Effector memory CD8-positive, alpha-beta T cell (primary cell): ENCODE data around the gene RAPGEF1.
A peak's percentile ranks its signal among the peaks of the same experiment; 100 is the strongest.
"Not testable (repeated sequence)": the region's sequence is repeated elsewhere in the genome, so short reads cannot be mapped to it uniquely, and the experiment has no call there.

Experiments used
- ATAC-seq: fragments of 150-1000 bp; cut with Tn5 transposase; replicated peaks from 2 replicates; pipeline ENCODE4 v1.10.0; 2021; ENCODE audit warnings: mild to moderate bottlenecking, moderate library complexity
- DNase-seq, 3 experiments: peaks; one replicate each; pipeline ENCODE4 v3.0.0; 2021
- H3K27ac Mint-ChIP-seq, 2 donors: one replicate each; pipeline ENCODE4 v1.8.0; 2022; ENCODE audit warnings: mild to moderate bottlenecking in 2 of 2, mixed read lengths in 2 of 2, moderate library complexity in 2 of 2
- H3K27me3 Mint-ChIP-seq, 2 donors: one replicate each; pipeline ENCODE4 v1.8.0; 2022; ENCODE audit warnings: mixed read lengths in 2 of 2
- H3K36me3 Mint-ChIP-seq: one replicate; pipeline ENCODE4 v1.8.0; 2022; ENCODE audit warnings: mild to moderate bottlenecking, moderate library complexity, mixed read lengths; ENCODE audit not compliant: insufficient read depth
- H3K4me1 Mint-ChIP-seq, 2 donors: one replicate each; pipeline ENCODE4 v1.8.0; 2022; ENCODE audit warnings: low read depth in 2 of 2, mixed read lengths in 2 of 2
- H3K4me3 Mint-ChIP-seq, 2 donors: one replicate each; pipeline ENCODE4 v1.8.0; 2022; ENCODE audit warnings: mild to moderate bottlenecking in 2 of 2, mixed read lengths in 2 of 2, moderate library complexity in 2 of 2
- H3K9me3 Mint-ChIP-seq, 2 donors: one replicate each; pipeline ENCODE4 v1.8.0; 2022; ENCODE audit warnings: mixed read lengths in 2 of 2

The RAPGEF1 gene

DNA sequence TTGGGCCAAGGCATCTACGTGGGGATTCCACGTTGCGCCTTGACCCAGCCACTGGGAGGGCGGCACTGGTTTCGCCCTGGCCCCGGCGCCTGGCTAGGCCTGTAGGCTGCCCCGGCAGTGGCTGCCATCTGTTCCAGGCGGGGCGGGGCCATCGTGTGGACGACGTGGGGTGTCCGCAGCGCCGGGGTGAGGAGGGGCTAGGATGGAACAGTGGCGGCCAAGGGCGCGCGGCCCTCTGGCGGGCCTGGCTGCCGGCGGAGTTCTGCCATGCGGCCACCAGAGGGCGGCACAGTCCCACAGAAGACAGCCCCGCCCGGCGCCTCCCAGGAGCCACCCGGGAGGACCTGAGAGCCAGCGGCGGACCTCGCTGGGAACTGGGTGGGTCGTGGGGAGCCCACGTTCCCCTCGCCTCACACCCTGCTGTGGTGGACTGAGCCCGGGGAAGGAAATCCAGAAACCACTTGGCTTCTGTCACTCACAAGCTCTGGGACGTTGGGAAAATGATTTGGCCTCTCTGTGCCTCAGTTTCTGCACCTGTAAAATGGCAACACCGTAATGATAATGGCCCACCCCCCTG lies 22.6 kb upstream of the RAPGEF1 start:
- ATAC-seq: peak; percentile 100
- Mint-ChIP-seq H3K4me3 (no peak overlapping the region), H3K27ac (no peak overlapping the region), H3K4me1 (no peaks in the 10 kb centered on the region), H3K36me3 (no peaks in the 10 kb centered on the region), H3K9me3 (no peaks in the 10 kb centered on the region), H3K27me3 (peaks cover 19 to 27% of the 10 kb centered on the region in 2 donors)
- DNase-seq: peak; percentile 74 to 78 (median 76)

DNA sequence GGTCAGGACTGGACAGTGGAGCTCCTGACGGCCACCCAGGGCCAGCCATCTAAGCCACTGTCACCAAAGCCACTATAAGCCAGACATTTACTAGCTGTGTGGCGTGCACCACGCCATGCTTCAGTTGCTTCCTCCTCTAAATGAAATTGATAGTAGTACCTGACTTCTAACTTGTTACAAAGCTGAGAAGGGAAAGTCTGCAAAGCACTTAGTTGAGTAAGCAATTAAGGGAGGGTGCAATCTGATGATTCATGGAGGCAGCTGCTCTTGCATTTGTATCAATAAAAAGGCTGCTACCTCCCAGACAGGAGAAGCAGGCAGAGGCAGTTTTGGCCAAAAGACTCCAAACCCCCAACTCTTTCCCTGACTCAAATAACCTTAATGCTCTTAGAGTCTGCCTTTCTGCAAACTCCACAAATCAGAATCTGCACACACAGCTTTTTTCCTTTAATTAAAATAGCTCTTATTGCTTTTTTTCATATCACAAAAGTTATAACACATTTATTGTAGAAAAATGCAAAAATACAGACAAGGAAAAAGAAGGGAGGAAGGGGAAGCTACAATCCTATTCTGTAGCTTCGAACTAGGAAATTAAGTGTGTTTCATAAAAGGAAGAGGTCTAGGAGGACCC lies 19.3 kb upstream of the RAPGEF1 start:
- H3K27me3 Mint-ChIP-seq: peaks cover 9 to 14% of the 10 kb centered on the region in 2 donors
- H3K27ac Mint-ChIP-seq: no peak overlapping the region
- ATAC-seq (no peak), DNase-seq (no peak)
- peaks cover 5% of the 10 kb centered on the region for H3K36me3 Mint-ChIP-seq
- no peaks in the 10 kb centered on the region for H3K9me3 Mint-ChIP-seq
- H3K4me1 Mint-ChIP-seq: peaks cover 5% of the 10 kb centered on the region in 2 donors
- no peak overlapping the region for H3K4me3 Mint-ChIP-seq

DNA sequence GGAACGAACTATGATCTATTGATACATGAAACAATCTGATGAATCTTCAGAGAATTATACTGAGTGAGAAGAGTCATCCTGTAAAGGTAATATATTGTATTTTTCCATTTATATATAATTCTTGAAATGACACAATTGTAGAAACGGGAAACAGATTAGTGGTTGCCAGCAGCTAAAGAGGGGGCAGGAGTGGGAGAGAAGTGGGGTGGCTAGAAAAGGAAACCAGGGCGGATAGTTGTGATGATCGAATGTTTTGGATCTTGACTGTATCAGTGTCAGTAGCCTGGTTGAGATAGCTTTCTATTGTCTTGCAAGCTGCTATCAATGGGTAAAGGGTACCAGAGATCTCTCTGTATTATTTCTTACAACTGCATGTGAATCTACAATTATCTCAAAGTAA lies 17.7 kb upstream of the RAPGEF1 start:
- Mint-ChIP-seq H3K9me3 (no peaks in the 10 kb centered on the region), H3K27ac (no peak overlapping the region), H3K4me3 (no peak overlapping the region), H3K27me3 (peaks cover 9 to 14% of the 10 kb centered on the region in 2 donors), H3K36me3 (peaks cover 5% of the 10 kb centered on the region), H3K4me1 (peaks cover 5% of the 10 kb centered on the region in 2 donors)
- DNase-seq: no peak
- no peak for ATAC-seq

DNA sequence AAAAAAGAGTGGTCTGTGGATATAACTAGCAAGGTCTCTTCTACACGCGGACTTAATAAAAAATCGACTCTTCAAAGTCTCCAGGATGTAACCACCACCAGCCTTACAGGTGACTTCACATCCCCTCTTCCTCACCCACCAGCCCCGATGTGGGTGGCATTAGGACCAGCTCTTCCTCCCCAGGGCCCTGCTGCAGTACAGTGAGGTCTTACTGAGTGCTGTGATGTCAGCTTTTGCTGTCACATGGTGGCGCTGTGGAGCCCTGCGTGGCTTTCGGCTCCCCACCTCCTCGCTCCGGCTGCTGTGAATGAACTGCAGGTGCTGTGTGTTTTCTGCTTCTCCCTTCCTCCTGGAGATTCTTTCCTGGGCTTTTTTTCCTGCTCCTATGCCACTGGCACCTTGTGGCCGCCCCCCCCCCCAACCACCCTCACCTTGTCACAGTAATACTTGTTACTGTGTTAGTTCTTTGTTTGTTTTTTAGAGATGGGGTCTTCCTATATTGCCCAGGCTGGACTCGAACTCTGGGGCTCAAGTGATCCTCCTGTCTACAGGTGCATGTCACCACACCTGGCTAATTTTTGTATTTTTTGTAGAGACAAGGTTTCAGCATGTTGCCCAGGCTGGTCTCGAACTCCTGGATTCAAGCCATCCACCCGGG lies 15.8 kb upstream of the RAPGEF1 start:
- peaks cover 5% of the 10 kb centered on the region in 2 donors for H3K4me1 Mint-ChIP-seq
- no peaks in the 10 kb centered on the region for H3K9me3 Mint-ChIP-seq
- DNase-seq: peak; percentile 85 to 88 (median 86)
- peaks cover 5% of the 10 kb centered on the region for H3K36me3 Mint-ChIP-seq
- H3K27ac Mint-ChIP-seq: no peak overlapping the region
- no peak overlapping the region for H3K4me3 Mint-ChIP-seq
- peaks cover 9 to 14% of the 10 kb centered on the region in 2 donors for H3K27me3 Mint-ChIP-seq
- peak; percentile 100 for ATAC-seq

DNA sequence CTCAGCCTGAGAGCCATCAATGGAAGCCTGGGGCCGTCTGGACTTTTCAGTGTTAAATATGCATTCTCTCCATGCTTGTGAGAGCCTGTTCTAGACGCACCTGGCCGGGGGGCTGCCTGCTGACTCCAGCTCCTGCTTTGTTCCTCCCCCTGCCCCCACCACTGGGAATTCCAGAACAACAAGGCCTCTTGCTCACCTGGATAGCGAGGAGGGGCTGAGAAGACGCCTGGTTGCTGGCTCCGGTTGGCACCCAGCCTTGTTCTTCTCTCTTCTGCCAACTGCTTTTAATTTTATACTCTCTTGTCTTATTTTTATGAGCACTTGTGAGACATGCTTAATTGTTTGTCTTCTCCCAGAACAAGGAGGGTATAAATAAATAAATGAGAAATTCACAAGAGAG lies 15.0 kb upstream of the RAPGEF1 start:
- no peak for DNase-seq
- H3K4me3 Mint-ChIP-seq: no peak overlapping the region
- no peaks in the 10 kb centered on the region for H3K9me3 Mint-ChIP-seq
- peaks cover 5% of the 10 kb centered on the region for H3K36me3 Mint-ChIP-seq
- no peak overlapping the region for H3K27ac Mint-ChIP-seq
- H3K4me1 Mint-ChIP-seq: peaks cover 5% of the 10 kb centered on the region in 2 donors
- ATAC-seq: no peak
- H3K27me3 Mint-ChIP-seq: peaks cover 9 to 14% of the 10 kb centered on the region in 2 donors

DNA sequence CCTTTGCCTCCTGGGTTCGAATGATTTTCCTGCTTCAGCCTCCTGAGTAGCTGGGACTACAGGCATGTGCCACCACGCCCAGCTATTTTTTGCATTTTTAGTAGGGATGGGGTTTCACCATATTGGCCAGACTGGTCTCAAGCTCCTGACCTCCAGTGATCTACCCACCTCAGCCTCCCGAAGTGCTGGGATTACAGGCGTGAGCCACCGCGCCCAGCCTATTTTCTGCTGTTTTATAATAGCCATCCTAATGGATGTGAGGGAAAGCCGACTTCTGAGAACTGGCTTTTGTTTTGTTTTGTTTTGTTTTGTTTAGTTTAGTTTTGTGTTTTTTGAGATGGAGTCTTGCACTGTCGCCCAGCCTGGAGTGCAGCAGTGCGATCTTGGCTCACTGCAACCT lies 13.9 kb upstream of the RAPGEF1 start:
- H3K27ac Mint-ChIP-seq, H3K4me3 Mint-ChIP-seq, H3K36me3 Mint-ChIP-seq, DNase-seq, H3K4me1 Mint-ChIP-seq, ATAC-seq, H3K9me3 Mint-ChIP-seq: not testable (repeated sequence)
- peaks cover 9 to 14% of the 10 kb centered on the region in 2 donors for H3K27me3 Mint-ChIP-seq

DNA sequence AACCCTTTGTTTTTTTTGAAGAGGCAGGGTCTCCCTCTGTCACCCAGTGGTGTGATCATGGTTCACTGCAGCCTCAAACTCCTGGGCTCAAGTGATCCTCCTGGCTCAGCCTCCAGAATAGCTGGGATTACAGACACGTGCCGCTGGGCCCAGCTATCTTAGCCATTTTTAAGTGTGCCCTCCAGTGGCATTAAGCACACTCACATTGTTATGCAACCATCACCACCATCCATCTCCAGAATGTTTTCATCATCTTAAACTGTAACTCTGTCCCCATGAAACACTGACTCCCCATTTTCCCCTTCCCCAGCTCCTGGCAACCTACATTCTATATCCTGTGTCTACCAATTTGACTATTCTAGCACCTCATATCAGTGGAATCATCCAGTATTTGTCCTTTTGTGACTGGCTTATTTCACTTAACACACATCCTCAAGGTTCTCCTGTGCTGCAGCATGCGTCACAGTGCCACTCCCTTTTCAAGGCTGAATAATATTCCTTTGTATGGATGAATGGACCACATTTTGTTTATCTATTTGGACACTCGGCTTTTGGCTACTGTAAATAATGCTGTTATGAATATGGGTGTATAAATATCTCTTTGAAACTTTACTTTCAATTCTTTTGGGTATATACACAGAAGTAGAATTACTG lies 12.5 kb upstream of the RAPGEF1 start:
- H3K9me3 Mint-ChIP-seq: no peaks in the 10 kb centered on the region
- DNase-seq: no peak

DNA sequence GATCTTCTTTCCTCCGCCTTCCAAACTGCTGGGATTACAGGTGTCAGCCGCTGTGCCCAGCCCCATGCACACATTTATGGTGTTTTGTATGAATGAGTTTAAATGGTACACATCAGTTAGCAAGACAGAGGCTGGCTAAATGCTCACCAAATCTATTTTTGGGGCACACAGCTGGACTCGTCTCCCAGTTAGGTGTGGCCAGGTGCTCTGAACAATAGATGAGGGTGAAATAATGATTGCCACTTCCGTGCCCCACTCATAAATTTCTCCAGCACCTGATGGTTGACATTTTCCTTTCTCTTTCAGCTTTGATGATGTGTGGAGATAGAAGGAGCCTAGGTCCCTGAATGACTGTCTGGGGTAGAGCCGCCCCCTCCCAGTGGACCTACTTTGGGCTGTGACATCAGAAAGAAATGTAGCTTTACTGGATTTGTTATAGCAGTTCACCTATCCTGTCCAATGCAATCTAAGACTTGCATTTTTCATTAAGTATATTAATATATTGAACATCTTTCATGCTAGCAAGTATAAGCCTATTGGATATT lies 8.6 kb upstream of the RAPGEF1 start:
- DNase-seq (no peak), ATAC-seq (no peak)
- Mint-ChIP-seq H3K9me3 (no peaks in the 10 kb centered on the region), H3K4me3 (no peak overlapping the region), H3K27me3 (no peaks in the 10 kb centered on the region), H3K36me3 (peaks cover 3% of the 10 kb centered on the region), H3K4me1 (peaks cover 12 to 13% of the 10 kb centered on the region in 2 donors), H3K27ac (no peak overlapping the region)

More for the DNA sequence above, 12.5 kb upstream of the RAPGEF1 start:
- no peak for ATAC-seq
- H3K4me1 Mint-ChIP-seq: peaks cover 5% of the 10 kb centered on the region in 2 donors
- H3K36me3 Mint-ChIP-seq: peaks cover 4% of the 10 kb centered on the region
- no peak overlapping the region for H3K4me3 Mint-ChIP-seq
- no peak overlapping the region for H3K27ac Mint-ChIP-seq
- peaks cover 5 to 9% of the 10 kb centered on the region in 2 donors for H3K27me3 Mint-ChIP-seq

DNA sequence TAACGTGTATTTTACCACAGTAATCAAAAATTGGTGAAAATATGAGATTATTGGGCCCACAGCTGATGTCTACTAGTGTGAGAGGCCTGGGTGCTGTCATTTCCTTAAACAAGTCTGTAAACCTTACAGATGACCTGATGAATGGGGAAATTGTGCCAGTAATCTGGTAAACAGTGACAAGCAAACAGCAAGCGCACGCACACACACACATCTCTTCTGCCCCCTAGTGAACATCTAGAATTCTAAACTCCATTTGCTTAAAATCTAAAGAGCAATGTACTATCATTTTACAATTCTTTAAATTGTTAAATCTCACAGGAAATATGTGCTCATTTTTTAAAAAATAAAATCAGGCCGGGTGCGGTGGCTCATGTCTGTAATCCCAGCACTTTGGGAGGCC lies 7.5 kb upstream of the RAPGEF1 start:
- Mint-ChIP-seq H3K27ac (no peak overlapping the region), H3K4me1 (peaks cover 12 to 16% of the 10 kb centered on the region in 2 donors), H3K27me3 (no peaks in the 10 kb centered on the region), H3K9me3 (no peaks in the 10 kb centered on the region), H3K4me3 (no peak overlapping the region), H3K36me3 (peaks cover 3% of the 10 kb centered on the region)
- no peak for DNase-seq
- peak; percentile 63 for ATAC-seq

DNA sequence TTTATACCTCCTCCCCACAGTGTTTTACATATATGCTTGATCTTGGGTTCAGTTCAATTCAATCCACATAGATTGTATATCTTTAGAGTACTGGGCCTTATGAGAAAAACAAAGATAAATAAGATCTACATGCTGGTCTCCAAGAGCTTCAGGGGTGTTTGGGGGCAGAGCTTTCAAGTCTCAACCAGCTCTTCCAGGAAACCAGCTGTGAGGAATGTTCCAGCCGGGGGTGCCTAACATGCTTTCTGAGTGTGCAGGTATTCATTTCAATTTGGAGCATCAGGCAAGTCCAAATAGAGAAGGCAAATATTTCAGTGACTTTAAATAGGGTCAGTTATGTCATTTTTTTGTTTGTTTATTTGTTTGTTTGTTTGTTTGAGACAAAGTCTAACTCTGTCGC lies 5.7 kb upstream of the RAPGEF1 start:
- Mint-ChIP-seq H3K4me3 (no peak overlapping the region), H3K9me3 (no peaks in the 10 kb centered on the region), H3K27ac (peak overlapping the region in 1 of 2 donors; percentile 57), H3K4me1 (peaks cover 12 to 16% of the 10 kb centered on the region in 2 donors), H3K27me3 (no peaks in the 10 kb centered on the region), H3K36me3 (peaks cover 9% of the 10 kb centered on the region)
- ATAC-seq: no peak
- DNase-seq: no peak

DNA sequence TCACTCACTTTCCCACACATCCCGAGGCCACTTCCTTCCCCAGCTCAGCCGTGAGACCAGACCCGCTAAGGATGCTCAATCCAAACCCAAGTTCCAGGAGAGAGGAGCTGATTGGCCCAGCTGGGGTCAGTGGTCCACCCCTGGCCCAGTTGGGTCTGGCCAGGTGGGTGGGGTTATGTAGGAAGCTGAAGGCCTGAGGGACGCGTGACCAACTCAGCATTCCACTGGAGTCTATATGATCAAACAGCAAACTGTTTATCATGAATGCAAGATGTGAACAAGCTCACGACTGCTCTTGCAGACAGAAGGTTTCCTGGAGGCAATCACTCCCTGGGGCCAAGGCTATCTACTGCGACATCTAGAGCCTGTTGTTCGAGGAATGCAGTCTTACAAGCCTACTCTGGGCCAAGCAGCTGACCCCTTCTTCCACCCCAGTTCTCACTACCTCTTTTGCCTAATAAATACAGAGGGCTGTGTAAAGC lies 4.9 kb upstream of the RAPGEF1 start:
- H3K27me3 Mint-ChIP-seq: no peaks in the 10 kb centered on the region
- no peaks in the 10 kb centered on the region for H3K9me3 Mint-ChIP-seq
- peaks cover 12 to 18% of the 10 kb centered on the region in 2 donors for H3K4me1 Mint-ChIP-seq
- H3K27ac Mint-ChIP-seq: peak overlapping the region; percentile 16 to 57
- ATAC-seq: no peak
- DNase-seq: no peak
- H3K36me3 Mint-ChIP-seq: peaks cover 14% of the 10 kb centered on the region
- peak overlapping the region in 1 of 2 donors; percentile 65 for H3K4me3 Mint-ChIP-seq

DNA sequence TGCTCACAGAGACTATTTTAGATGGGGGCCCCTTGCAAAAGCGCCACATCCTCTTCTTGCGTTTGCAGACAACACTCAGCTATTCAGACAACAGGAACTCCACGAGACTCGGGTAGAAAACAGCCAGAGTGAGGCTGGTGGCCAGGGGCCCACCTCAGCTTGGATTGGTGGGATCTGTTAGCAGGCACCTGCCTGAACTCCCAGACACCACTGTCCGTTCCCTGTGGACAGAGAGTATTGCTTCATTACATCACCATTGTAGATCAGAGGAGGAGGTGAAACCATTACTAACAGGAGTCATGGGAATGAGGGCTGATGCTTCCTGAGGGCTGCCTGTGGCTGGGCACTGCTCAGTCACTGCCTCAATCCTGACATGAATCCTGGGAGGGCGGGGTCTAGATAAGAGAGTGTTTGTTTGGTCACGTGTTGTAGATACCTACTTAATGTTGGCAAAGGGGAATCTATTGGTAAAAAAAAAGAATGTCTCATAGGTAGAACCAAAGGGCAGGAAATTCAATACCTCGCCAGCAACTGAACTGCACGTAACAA lies 4.4 kb upstream of the RAPGEF1 start:
- no peaks in the 10 kb centered on the region for H3K27me3 Mint-ChIP-seq
- peak overlapping the region; percentile 16 to 57 for H3K27ac Mint-ChIP-seq
- H3K4me1 Mint-ChIP-seq: peaks cover 13 to 18% of the 10 kb centered on the region in 2 donors
- H3K4me3 Mint-ChIP-seq: peak overlapping the region; percentile 12 to 65
- peak; percentile 10 for ATAC-seq
- H3K36me3 Mint-ChIP-seq: peaks cover 15% of the 10 kb centered on the region
- DNase-seq: no peak
- no peaks in the 10 kb centered on the region for H3K9me3 Mint-ChIP-seq

DNA sequence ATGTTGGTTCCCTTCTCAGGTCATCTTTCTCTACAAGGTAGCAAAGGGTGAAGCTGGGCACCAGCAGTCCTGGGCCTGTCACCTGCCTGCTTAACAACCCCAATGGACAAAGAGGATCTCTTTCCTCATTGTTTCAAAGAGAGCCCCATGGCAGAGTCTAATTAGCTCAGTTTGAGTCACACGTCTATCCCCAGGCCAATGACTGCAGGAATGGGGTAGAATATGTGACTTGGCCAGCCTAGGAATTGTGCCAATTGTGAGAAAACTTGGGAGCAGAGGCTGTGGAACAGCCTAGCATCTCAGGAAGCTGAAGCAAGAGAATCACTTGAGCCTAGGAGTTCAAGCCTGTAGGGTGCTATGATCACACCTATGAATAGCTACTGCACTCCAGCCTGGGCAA lies 3.6 kb upstream of the RAPGEF1 start:
- no peaks in the 10 kb centered on the region for H3K9me3 Mint-ChIP-seq
- no peaks in the 10 kb centered on the region for H3K27me3 Mint-ChIP-seq
- H3K27ac Mint-ChIP-seq: peak overlapping the region; percentile 16 to 57

More for the DNA sequence above, 3.6 kb upstream of the RAPGEF1 start:
- no peak for DNase-seq
- Mint-ChIP-seq H3K4me1 (peaks cover 20 to 24% of the 10 kb centered on the region in 2 donors), H3K36me3 (peaks cover 22% of the 10 kb centered on the region), H3K4me3 (peak overlapping the region in 1 of 2 donors; percentile 65)
- ATAC-seq: no peak
